Natural killer cell (primary cell): ENCODE data around the gene FNBP1. TPM values are rescaled to one million over a fixed set of nuclear protein-coding genes. Genes with fewer than 3 reads are reported as not detected.
"Not testable (repeated sequence)": the region's sequence is repeated elsewhere in the genome, so short reads cannot be mapped to it uniquely, and the experiment has no call there.

Experiments
- ATAC-seq, 3 donors: fragments of 150-1000 bp in 2 of 3; fragments of 200-7000 bp in 1 of 3; cut with Tn5 transposase; 1 replicate in 1 of 3; 2 replicates in 2 of 3; pipeline ENCODE4 v1.10.0; 2021; ENCODE audit warnings: mild to moderate bottlenecking in 2 of 3, moderate library complexity in 2 of 3
- DNase-seq, 2 donors: peaks; one replicate each; pipeline versions ENCODE4 v3.0.0 to v3.0.0-alpha.2; 2013 to 2021; ENCODE audit warnings: mixed read lengths in 1 of 2
- H3K27ac ChIP-seq: one replicate; pipeline ENCODE4 v1.5.1; 2013; ENCODE audit warnings: mild to moderate bottlenecking, low read length
- H3K27me3 ChIP-seq: one replicate; pipeline ENCODE4 v1.6.1; 2013; ENCODE audit warnings: low read length; ENCODE audit not compliant: control insufficient read depth, insufficient read depth
- H3K36me3 ChIP-seq: one replicate; pipeline ENCODE4 v1.6.1; 2013; ENCODE audit warnings: low read length; ENCODE audit not compliant: control insufficient read depth, insufficient read depth
- H3K4me1 ChIP-seq: one replicate; pipeline ENCODE4 v1.6.1; 2013; ENCODE audit warnings: low read length; ENCODE audit not compliant: control insufficient read depth, insufficient read depth
- H3K4me3 ChIP-seq: one replicate; pipeline ENCODE4 v1.5.1; 2013; ENCODE audit warnings: low read length
- H3K9me3 ChIP-seq: one replicate; pipeline ENCODE4 v1.6.1; 2013; ENCODE audit warnings: low read length; ENCODE audit not compliant: control insufficient read depth, insufficient read depth
- H3K27ac Mint-ChIP-seq, 2 donors: one replicate each; pipeline ENCODE4 v1.8.0; 2022; ENCODE audit warnings: mild to moderate bottlenecking in 2 of 2, mixed read lengths in 2 of 2, moderate library complexity in 1 of 2
- H3K27me3 Mint-ChIP-seq, 2 donors: one replicate each; pipeline ENCODE4 v1.8.0; 2022; ENCODE audit warnings: low read depth in 2 of 2, mixed read lengths in 2 of 2
- H3K36me3 Mint-ChIP-seq: one replicate; pipeline ENCODE4 v1.8.0; 2022; ENCODE audit warnings: mixed read lengths
- H3K4me1 Mint-ChIP-seq, 2 donors: one replicate each; pipeline ENCODE4 v1.8.0; 2022; ENCODE audit warnings: mixed read lengths in 2 of 2
- H3K4me3 Mint-ChIP-seq: one replicate; pipeline ENCODE4 v1.8.0; 2022; ENCODE audit warnings: mild to moderate bottlenecking, moderate library complexity, mixed read lengths
- H3K9me3 Mint-ChIP-seq, 2 donors: one replicate each; pipeline ENCODE4 v1.8.0; 2022; ENCODE audit warnings: mixed read lengths in 2 of 2
- CTCF ChIP-seq: fragments of 200-600 bp; IDR thresholded peaks from one replicate; pipeline ENCODE4 v1.8.0; 2022; ENCODE audit warnings: antibody characterized with exemption
- WGBS: methylation state at CpG from one replicate; pipeline ENCODE4 v1.1.7; 2013; ENCODE audit warnings: missing lambda C conversion rate; ENCODE audit not compliant: insufficient coverage; 5-methylcytosine and 5-hydroxymethylcytosine counted together
- intact Hi-C: fragments of 100-400 bp; cut with micrococcal nuclease; formaldehyde crosslinking; loops from one replicate; pipeline ENCODE4 v1.14.2; 2022
- total RNA-seq, 4 donors: library from RNA; stranded (reverse); fragments of 120-200 nt in 1 of 4; gene quantifications; one replicate each; pipeline versions ENCODE4 v1.2.3 to v1.2.4, GENCODE V29; 2013 to 2022

The FNBP1 gene
- total RNA-seq, 3 donors from 2014 or later (not counting 1 experiment from before 2014, with no cell fraction given) = 177 to 209 (median 203) TPM

GRCh38 chr9:129988607-129989361 is 54.2 kb downstream of the FNBP1 start:
- H3K4me3 ChIP-seq = no peak overlapping the region
- 50% methylated on average over 8 of the region's 9 CpGs for WGBS
- no peak overlapping the region for H3K4me3 Mint-ChIP-seq
- peak overlapping the region; percentile 46 for H3K27ac ChIP-seq
- no peaks in the 10 kb centered on the region for H3K36me3 Mint-ChIP-seq
- intact Hi-C loops = no loop called here
- no peaks in the 10 kb centered on the region for H3K9me3 ChIP-seq
- H3K4me1 Mint-ChIP-seq = peaks cover 41 to 59% of the 10 kb centered on the region in 2 donors
- no peaks in the 10 kb centered on the region for H3K9me3 Mint-ChIP-seq
- peak; percentile 37 to 46 (median 44) for ATAC-seq
- no peak for TF ChIP-seq CTCF
- peak overlapping the region; percentile 78 to 85 for H3K27ac Mint-ChIP-seq
- H3K27me3 Mint-ChIP-seq = no peaks in the 10 kb centered on the region
- peak in 1 of 2 donors; percentile 71 for DNase-seq
- peaks cover 37% of the 10 kb centered on the region for H3K4me1 ChIP-seq
- no peaks in the 10 kb centered on the region for H3K27me3 ChIP-seq
- peaks cover 9% of the 10 kb centered on the region for H3K36me3 ChIP-seq

DNA sequence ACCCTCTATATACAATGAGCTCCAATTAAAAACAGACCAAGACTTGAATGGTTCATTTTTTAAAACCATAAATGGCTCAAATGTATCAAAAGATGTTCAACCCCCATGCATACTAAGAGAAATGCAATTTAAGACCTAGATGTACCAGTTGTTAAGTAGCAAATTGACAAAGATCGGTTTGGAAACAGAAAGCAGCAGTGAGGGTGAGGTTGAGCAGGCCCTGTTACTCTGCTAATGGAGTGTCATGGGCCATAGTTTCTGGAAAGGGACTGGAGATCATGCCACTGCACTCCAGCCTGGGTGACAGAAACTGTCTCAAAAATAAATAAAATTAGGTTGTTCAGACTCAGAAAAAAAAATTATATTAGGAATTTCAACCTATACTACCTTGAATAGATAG is 55.0 kb downstream of the FNBP1 start:
- Mint-ChIP-seq H3K27ac (peak overlapping the region; percentile 78 to 82), H3K4me3 (no peak overlapping the region), H3K27me3 (no peaks in the 10 kb centered on the region), H3K9me3 (no peaks in the 10 kb centered on the region), H3K36me3 (no peaks in the 10 kb centered on the region), H3K4me1 (peaks cover 44 to 65% of the 10 kb centered on the region in 2 donors)
- H3K4me3 ChIP-seq = no peak overlapping the region
- peaks cover 37% of the 10 kb centered on the region for H3K4me1 ChIP-seq
- TF ChIP-seq CTCF = no peak
- 60% methylated on average over 1 of the region's 1 CpG for WGBS
- H3K27ac ChIP-seq = no peak overlapping the region
- DNase-seq (no peak), ATAC-seq (no peak)
- intact Hi-C loops = no loop called here
- H3K36me3 ChIP-seq = peaks cover 10% of the 10 kb centered on the region
- no peaks in the 10 kb centered on the region for H3K27me3 ChIP-seq
- H3K9me3 ChIP-seq = no peaks in the 10 kb centered on the region

- no peak for DNase-seq
- Mint-ChIP-seq H3K27ac (peak overlapping the region; percentile 78 to 82), H3K4me3 (no peak overlapping the region), H3K9me3 (no peaks in the 10 kb centered on the region), H3K36me3 (no peaks in the 10 kb centered on the region), H3K27me3 (no peaks in the 10 kb centered on the region), H3K4me1 (peaks cover 48 to 72% of the 10 kb centered on the region in 2 donors)
- no peak overlapping the region for H3K4me3 ChIP-seq
- H3K36me3 ChIP-seq = peaks cover 8% of the 10 kb centered on the region
- H3K4me1 ChIP-seq = peaks cover 37% of the 10 kb centered on the region
- ATAC-seq = no peak
- peak overlapping the region; percentile 21 for H3K27ac ChIP-seq
- intact Hi-C loops = no loop called here
- TF ChIP-seq CTCF = no peak
- H3K9me3 ChIP-seq = no peaks in the 10 kb centered on the region
- no peaks in the 10 kb centered on the region for H3K27me3 ChIP-seq
- WGBS = 63% methylated on average over 5 of the region's 8 CpGs
Observed at GRCh38 chr9:129987047-129987446, 55.9 kb downstream of the FNBP1 start.

- DNase-seq, H3K4me3 ChIP-seq, H3K36me3 ChIP-seq, H3K9me3 Mint-ChIP-seq, H3K27ac ChIP-seq, H3K27me3 Mint-ChIP-seq, ATAC-seq, H3K36me3 Mint-ChIP-seq, intact Hi-C loops, H3K27me3 ChIP-seq, H3K9me3 ChIP-seq, H3K4me3 Mint-ChIP-seq: not testable (repeated sequence)
- peaks cover 25% of the 10 kb centered on the region for H3K4me1 ChIP-seq
- Mint-ChIP-seq H3K4me1 (peaks cover 43 to 68% of the 10 kb centered on the region in 2 donors), H3K27ac (peak overlapping the region; percentile 78 to 81)
- WGBS = 76% methylated on average over 8 of the region's 9 CpGs
Observed at GRCh38 chr9:129984589-129984988, 58.4 kb downstream of the FNBP1 start.
